Activated CD4-positive, alpha-beta T cell treated with anti-CD3 and anti-CD28 coated beads, Interleukin-2, amount 10 ng/mL, durations not matched to agents 7 days and 5 days (primary cell): ENCODE measurements around the gene DGKD. TPM values are rescaled to one million over a fixed set of nuclear protein-coding genes. Genes with fewer than 3 reads are reported as not detected.

ENCODE experiments used
- CTCF ChIA-PET: fragments of 350-600 bp; sonication (Branson Sonifier 250); formaldehyde crosslinking; loops from one replicate; lab custom pipeline; 2021; ENCODE audit warnings: antibody characterized with exemption; lab: Charles Lee
- POLR2A ChIA-PET: fragments of 350-600 bp; sonication (Branson Sonifier 250); formaldehyde crosslinking; loops from one replicate; lab custom pipeline; 2021; ENCODE audit warnings: antibody characterized with exemption; lab: Charles Lee
- DNase-seq: peaks from one replicate; pipeline ENCODE4 v3.0.0-alpha.2; 2020
- H3K27ac Mint-ChIP-seq: one replicate; pipeline ENCODE4 v1.8.0; 2021; ENCODE audit warnings: mild to moderate bottlenecking, moderate library complexity, mixed read lengths
- H3K27me3 Mint-ChIP-seq: one replicate; pipeline ENCODE4 v1.8.0; 2021; ENCODE audit warnings: mixed read lengths
- H3K36me3 Mint-ChIP-seq: one replicate; pipeline ENCODE4 v1.8.0; 2021; ENCODE audit warnings: low read depth, mixed read lengths
- H3K4me1 Mint-ChIP-seq: one replicate; pipeline ENCODE4 v1.8.0; 2021; ENCODE audit warnings: mixed read lengths
- H3K4me3 Mint-ChIP-seq: one replicate; pipeline ENCODE4 v1.8.0; 2021; ENCODE audit warnings: mild to moderate bottlenecking, moderate library complexity, mixed read lengths
- H3K9me3 Mint-ChIP-seq: one replicate; pipeline ENCODE4 v1.8.0; 2021; ENCODE audit warnings: mixed read lengths
- total RNA-seq, 2 experiments: library from RNA; stranded (reverse); gene quantifications; one replicate each; pipeline ENCODE4 v1.2.3, GENCODE V29; 2021

DGKD gene
- total RNA-seq, 2 experiments from 2014 or later = 84.1 to 97.5 TPM

GRCh38 chr2:233380995-233381637 is 26.8 kb downstream of the DGKD start:
- H3K27me3 Mint-ChIP-seq = no peaks in the 10 kb centered on the region
- CTCF ChIA-PET = interaction anchor here (0.6 to 1.6 kb wide), 4 partner anchors 8 to 24 kb away, joined by 3 to 5 read pairs (median 3); no protein-coding TSS in a partner anchor
- DNase-seq = no peak
- H3K4me1 Mint-ChIP-seq = peaks cover 60% of the 10 kb centered on the region
- no peak overlapping the region for H3K4me3 Mint-ChIP-seq
- H3K27ac Mint-ChIP-seq = peak overlapping the region; percentile 16
- H3K36me3 Mint-ChIP-seq = peaks cover 33% of the 10 kb centered on the region
- H3K9me3 Mint-ChIP-seq = peaks cover 2% of the 10 kb centered on the region
- POLR2A ChIA-PET = interaction anchor here (0.6 kb wide), 1 partner anchor 24 kb away, joined by 3 read pairs; no protein-coding TSS in a partner anchor

GRCh38 chr2:233381638-233381995 is 27.3 kb downstream of the DGKD start:
- H3K27me3 Mint-ChIP-seq = no peaks in the 10 kb centered on the region
- no peak overlapping the region for H3K27ac Mint-ChIP-seq
- DNase-seq = no peak
- ChIA-PET CTCF (interaction anchor here (0.6 to 1.1 kb wide), 3 partner anchors 9 to 24 kb away, joined by 3 to 5 read pairs (median 3); no protein-coding TSS in a partner anchor), POLR2A (interaction anchor here (0.6 kb wide), 1 partner anchor 24 kb away, joined by 3 read pairs; no protein-coding TSS in a partner anchor)
- H3K4me1 Mint-ChIP-seq = peaks cover 65% of the 10 kb centered on the region
- H3K9me3 Mint-ChIP-seq = peaks cover 2% of the 10 kb centered on the region
- peaks cover 34% of the 10 kb centered on the region for H3K36me3 Mint-ChIP-seq
- H3K4me3 Mint-ChIP-seq = no peak overlapping the region

- H3K4me3 Mint-ChIP-seq = no peak overlapping the region
- peaks cover 29% of the 10 kb centered on the region for H3K36me3 Mint-ChIP-seq
- peaks cover 79% of the 10 kb centered on the region for H3K4me1 Mint-ChIP-seq
- H3K27ac Mint-ChIP-seq = peak overlapping the region; percentile 96
- POLR2A ChIA-PET = no interaction called here
- no peaks in the 10 kb centered on the region for H3K27me3 Mint-ChIP-seq
- CTCF ChIA-PET = interaction anchor here (1.0 to 3.7 kb wide), 5 partner anchors 9 to 35 kb away, joined by 3 to 16 read pairs (median 5); no protein-coding TSS in a partner anchor
- no peak for DNase-seq
- H3K9me3 Mint-ChIP-seq = no peaks in the 10 kb centered on the region
These were observed 29.7 kb downstream of the DGKD start for GRCh38 chr2:233384015-233384414.

GRCh38 chr2:233384811-233385488 is 30.7 kb downstream of the DGKD start:
- no peaks in the 10 kb centered on the region for H3K9me3 Mint-ChIP-seq
- H3K4me3 Mint-ChIP-seq = peak overlapping the region; percentile 66
- peaks cover 34% of the 10 kb centered on the region for H3K36me3 Mint-ChIP-seq
- DNase-seq = no peak
- peaks cover 82% of the 10 kb centered on the region for H3K4me1 Mint-ChIP-seq
- no peaks in the 10 kb centered on the region for H3K27me3 Mint-ChIP-seq
- POLR2A ChIA-PET = no interaction called here
- peak overlapping the region; percentile 96 for H3K27ac Mint-ChIP-seq
- CTCF ChIA-PET = interaction anchor here (1.0 to 3.7 kb wide), 6 partner anchors 10 to 47 kb away, joined by 3 to 16 read pairs (median 5); no protein-coding TSS in a partner anchor

GRCh38 chr2:233385489-233386044 is 31.3 kb downstream of the DGKD start:
- peak overlapping the region; percentile 96 for H3K27ac Mint-ChIP-seq
- DNase-seq = peak; percentile 65
- H3K9me3 Mint-ChIP-seq = no peaks in the 10 kb centered on the region
- CTCF ChIA-PET = interaction anchor here (0.6 to 3.7 kb wide), 6 partner anchors 9 to 136 kb away, joined by 3 to 16 read pairs (median 5); no protein-coding TSS in a partner anchor
- H3K27me3 Mint-ChIP-seq = no peaks in the 10 kb centered on the region
- peaks cover 39% of the 10 kb centered on the region for H3K36me3 Mint-ChIP-seq
- POLR2A ChIA-PET = no interaction called here
- peak overlapping the region; percentile 66 for H3K4me3 Mint-ChIP-seq
- peaks cover 82% of the 10 kb centered on the region for H3K4me1 Mint-ChIP-seq

GRCh38 chr2:233386382-233387041 is 32.2 kb downstream of the DGKD start:
- no peak for DNase-seq
- Mint-ChIP-seq H3K9me3 (no peaks in the 10 kb centered on the region), H3K27ac (peak overlapping the region; percentile 96), H3K27me3 (no peaks in the 10 kb centered on the region), H3K36me3 (peaks cover 39% of the 10 kb centered on the region), H3K4me1 (peaks cover 73% of the 10 kb centered on the region), H3K4me3 (peak overlapping the region; percentile 66)
- ChIA-PET POLR2A (no interaction called here), CTCF (interaction anchor here (1.6 to 3.7 kb wide), 2 partner anchors 17 to 49 kb away, joined by 3 to 16 read pairs; no protein-coding TSS in a partner anchor)

- Mint-ChIP-seq H3K4me1 (peaks cover 70% of the 10 kb centered on the region), H3K36me3 (peaks cover 42% of the 10 kb centered on the region), H3K27me3 (no peaks in the 10 kb centered on the region), H3K9me3 (no peaks in the 10 kb centered on the region), H3K4me3 (peak overlapping the region; percentile 66), H3K27ac (no peak overlapping the region)
- no peak for DNase-seq
- POLR2A ChIA-PET = interaction anchor here (0.6 kb wide), 1 partner anchor 60 kb away, joined by 6 read pairs; no protein-coding TSS in a partner anchor
- CTCF ChIA-PET = interaction anchor here (2.0 to 3.7 kb wide), 2 partner anchors 16 to 26 kb away, joined by 6 to 16 read pairs; no protein-coding TSS in a partner anchor
These were observed 32.9 kb downstream of the DGKD start for GRCh38 chr2:233387225-233387624.

- ChIA-PET POLR2A (interaction anchor here (0.6 kb wide), 1 partner anchor 60 kb away, joined by 6 read pairs; no protein-coding TSS in a partner anchor), CTCF (interaction anchor here (1.0 to 3.7 kb wide), 3 partner anchors 16 to 26 kb away, joined by 3 to 16 read pairs (median 6); no protein-coding TSS in a partner anchor)
- DNase-seq = no peak
- Mint-ChIP-seq H3K27me3 (no peaks in the 10 kb centered on the region), H3K27ac (no peak overlapping the region), H3K9me3 (no peaks in the 10 kb centered on the region), H3K4me1 (peaks cover 63% of the 10 kb centered on the region), H3K36me3 (peaks cover 45% of the 10 kb centered on the region), H3K4me3 (no peak overlapping the region)
These were observed 33.6 kb downstream of the DGKD start for GRCh38 chr2:233387667-233388528.

- ChIA-PET POLR2A (no interaction called here), CTCF (interaction anchor here (0.7 kb wide), 1 partner anchor 54 kb away, joined by 3 read pairs; no protein-coding TSS in a partner anchor)
These were observed 35.4 kb downstream of the DGKD start for GRCh38 chr2:233389601-233390125.

GRCh38 chr2:233395687-233396086 is 41.4 kb downstream of the DGKD start:
- Mint-ChIP-seq H3K4me1 (peaks cover 46% of the 10 kb centered on the region), H3K27me3 (no peaks in the 10 kb centered on the region), H3K27ac (no peak overlapping the region), H3K9me3 (no peaks in the 10 kb centered on the region), H3K36me3 (peaks cover 53% of the 10 kb centered on the region), H3K4me3 (no peak overlapping the region)
- POLR2A ChIA-PET = no interaction called here
- CTCF ChIA-PET = interaction anchor here (1.6 to 3.0 kb wide), 2 partner anchors 16 to 48 kb away, joined by 3 to 11 read pairs; no protein-coding TSS in a partner anchor
- no peak for DNase-seq

More at GRCh38 chr2:233389601-233390125, 35.4 kb downstream of the DGKD start:
- no peak for DNase-seq
- no peaks in the 10 kb centered on the region for H3K9me3 Mint-ChIP-seq
- no peak overlapping the region for H3K27ac Mint-ChIP-seq
- H3K4me1 Mint-ChIP-seq = peaks cover 54% of the 10 kb centered on the region
- no peaks in the 10 kb centered on the region for H3K27me3 Mint-ChIP-seq
- no peak overlapping the region for H3K4me3 Mint-ChIP-seq
- H3K36me3 Mint-ChIP-seq = peaks cover 47% of the 10 kb centered on the region
